Measurements from ENCODE around the gene CA10. TPM values are rescaled to one million over a fixed set of nuclear protein-coding genes. Genes with fewer than 3 reads are reported as not detected.

Gene CA10
- total RNA-seq, 1 donor from 2014 or later = 0.20 TPM

DNA sequence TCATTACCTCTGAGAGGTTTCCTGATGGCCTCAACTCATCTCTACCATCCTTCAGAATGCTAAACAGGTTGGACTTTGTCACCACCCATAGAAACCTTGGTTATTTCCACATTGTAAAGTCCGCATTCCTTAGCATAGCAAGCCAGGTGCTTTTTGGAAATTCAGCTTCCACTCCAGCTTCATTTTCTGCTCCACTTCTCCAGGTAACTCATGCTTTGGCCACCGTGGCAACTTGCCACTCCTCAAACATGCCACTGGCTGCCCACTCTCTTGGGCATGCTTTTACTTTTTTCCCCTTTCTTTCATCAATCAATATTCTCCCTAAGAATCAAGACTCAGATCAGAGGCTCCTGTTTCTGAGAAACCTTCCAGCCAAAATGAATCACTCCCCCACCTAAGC is 203.3 kb downstream of the CA10 start:
- no peak overlapping the region for H3K4me3 Mint-ChIP-seq
- no peaks in the 10 kb centered on the region for H3K9me3 Mint-ChIP-seq
- no peak for DNase-seq (ENCODE audit: low spot score in 2 of 2, unreplicated experiment in 2 of 2)
- H3K4me1 Mint-ChIP-seq = no peaks in the 10 kb centered on the region
- H3K36me3 Mint-ChIP-seq = no peaks in the 10 kb centered on the region
- H3K27me3 Mint-ChIP-seq (ENCODE audit: low read depth) = peaks cover 16% of the 10 kb centered on the region
- TF ChIP-seq, protein P1, sequence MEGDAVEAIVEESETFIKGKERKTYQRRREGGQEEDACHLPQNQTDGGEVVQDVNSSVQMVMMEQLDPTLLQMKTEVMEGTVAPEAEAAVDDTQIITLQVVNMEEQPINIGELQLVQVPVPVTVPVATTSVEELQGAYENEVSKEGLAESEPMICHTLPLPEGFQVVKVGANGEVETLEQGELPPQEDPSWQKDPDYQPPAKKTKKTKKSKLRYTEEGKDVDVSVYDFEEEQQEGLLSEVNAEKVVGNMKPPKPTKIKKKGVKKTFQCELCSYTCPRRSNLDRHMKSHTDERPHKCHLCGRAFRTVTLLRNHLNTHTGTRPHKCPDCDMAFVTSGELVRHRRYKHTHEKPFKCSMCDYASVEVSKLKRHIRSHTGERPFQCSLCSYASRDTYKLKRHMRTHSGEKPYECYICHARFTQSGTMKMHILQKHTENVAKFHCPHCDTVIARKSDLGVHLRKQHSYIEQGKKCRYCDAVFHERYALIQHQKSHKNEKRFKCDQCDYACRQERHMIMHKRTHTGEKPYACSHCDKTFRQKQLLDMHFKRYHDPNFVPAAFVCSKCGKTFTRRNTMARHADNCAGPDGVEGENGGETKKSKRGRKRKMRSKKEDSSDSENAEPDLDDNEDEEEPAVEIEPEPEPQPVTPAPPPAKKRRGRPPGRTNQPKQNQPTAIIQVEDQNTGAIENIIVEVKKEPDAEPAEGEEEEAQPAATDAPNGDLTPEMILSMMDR (IDR thresholded peaks at IDR 0.05; ENCODE audit: unreplicated experiment) = no peak
- no peak overlapping the region for H3K27ac Mint-ChIP-seq

DNA sequence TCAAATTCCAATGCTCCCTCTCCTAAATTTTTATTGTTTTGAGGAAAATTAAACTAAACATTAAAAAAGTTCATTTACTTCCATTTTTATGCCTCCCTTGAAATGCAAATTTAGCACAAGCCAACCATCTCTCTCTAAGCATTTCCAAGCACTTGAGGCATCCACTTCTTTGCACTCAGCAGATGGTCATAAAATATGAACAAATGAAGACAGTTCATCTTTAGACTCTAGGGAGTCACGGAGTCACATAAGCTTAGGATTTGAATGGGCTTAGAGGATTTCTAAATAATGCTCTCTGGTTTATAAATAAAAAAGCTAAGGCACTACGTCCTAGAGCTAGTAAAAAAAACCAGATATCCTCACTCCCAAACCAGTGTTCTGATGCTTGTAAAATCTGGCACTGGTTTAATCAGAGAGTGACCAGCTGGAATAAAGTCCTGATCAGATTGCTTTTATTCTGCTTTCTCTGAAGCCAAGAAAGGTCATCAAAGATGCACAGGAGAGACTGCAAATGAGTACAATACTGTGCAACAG is 204.2 kb downstream of the CA10 start:
- no peaks in the 10 kb centered on the region for H3K36me3 Mint-ChIP-seq
- TF ChIP-seq, protein P1 (IDR thresholded peaks at IDR 0.05; ENCODE audit: unreplicated experiment) = no peak
- H3K27me3 Mint-ChIP-seq (ENCODE audit: low read depth) = peaks cover 21% of the 10 kb centered on the region
- DNase-seq (ENCODE audit: low spot score in 2 of 2, unreplicated experiment in 2 of 2) = no peak
- H3K4me3 Mint-ChIP-seq = no peak overlapping the region
- H3K9me3 Mint-ChIP-seq = no peaks in the 10 kb centered on the region
- H3K27ac Mint-ChIP-seq = no peak overlapping the region
- H3K4me1 Mint-ChIP-seq = no peaks in the 10 kb centered on the region

DNA sequence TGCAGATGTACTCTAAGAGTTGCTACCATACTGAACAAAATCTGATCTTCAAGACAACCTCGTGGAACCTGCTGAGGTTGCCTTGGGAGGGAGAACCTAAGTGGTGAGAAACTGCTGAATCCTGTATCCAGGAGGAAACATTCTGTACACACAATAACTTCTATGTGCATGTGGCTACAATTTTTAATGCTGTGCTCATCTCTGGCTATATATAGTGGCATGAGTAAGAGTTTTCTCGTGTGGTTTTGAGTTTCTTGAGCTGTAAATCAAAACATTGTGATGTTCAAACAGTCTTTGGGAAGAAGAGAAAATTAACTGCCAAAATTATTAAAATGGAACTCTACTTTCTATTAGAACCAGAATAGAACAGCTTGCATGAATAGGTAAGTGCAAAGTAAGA is 206.8 kb downstream of the CA10 start:
- Mint-ChIP-seq H3K27me3 (ENCODE audit: low read depth) (peaks cover 23% of the 10 kb centered on the region), H3K9me3 (no peaks in the 10 kb centered on the region), H3K36me3 (no peaks in the 10 kb centered on the region), H3K27ac (no peak overlapping the region), H3K4me3 (no peak overlapping the region), H3K4me1 (no peaks in the 10 kb centered on the region)
- TF ChIP-seq, protein P1 (IDR thresholded peaks at IDR 0.05; ENCODE audit: unreplicated experiment) = no peak
- no peak for DNase-seq (ENCODE audit: low spot score in 2 of 2, unreplicated experiment in 2 of 2)

DNA sequence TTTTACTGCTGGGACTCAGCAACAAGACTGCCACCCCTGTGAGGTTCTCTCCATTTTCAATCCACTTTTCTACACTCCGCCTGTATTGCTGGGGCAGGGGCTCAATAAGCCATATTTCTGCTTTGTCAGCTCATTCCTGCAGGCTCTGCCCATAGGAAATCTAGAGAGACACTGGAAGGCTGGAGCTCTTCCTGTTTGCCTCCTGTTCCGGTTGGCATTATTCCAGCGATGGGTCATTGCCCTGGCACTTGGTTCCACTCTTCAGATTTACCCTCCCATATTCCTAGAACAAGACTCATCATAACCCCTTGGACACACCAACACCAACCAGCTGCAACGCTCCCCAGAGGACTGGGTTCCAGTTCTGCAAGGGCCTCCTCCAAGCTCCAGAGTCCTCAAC is 210.4 kb downstream of the CA10 start:
- Mint-ChIP-seq H3K4me3 (no peak overlapping the region), H3K9me3 (no peaks in the 10 kb centered on the region), H3K27ac (no peak overlapping the region), H3K36me3 (no peaks in the 10 kb centered on the region), H3K27me3 (ENCODE audit: low read depth) (peaks cover 17% of the 10 kb centered on the region), H3K4me1 (no peaks in the 10 kb centered on the region)
- TF ChIP-seq, protein P1 (IDR thresholded peaks at IDR 0.05; ENCODE audit: unreplicated experiment) = no peak
- DNase-seq (ENCODE audit: low spot score in 2 of 2, unreplicated experiment in 2 of 2) = no peak

DNA sequence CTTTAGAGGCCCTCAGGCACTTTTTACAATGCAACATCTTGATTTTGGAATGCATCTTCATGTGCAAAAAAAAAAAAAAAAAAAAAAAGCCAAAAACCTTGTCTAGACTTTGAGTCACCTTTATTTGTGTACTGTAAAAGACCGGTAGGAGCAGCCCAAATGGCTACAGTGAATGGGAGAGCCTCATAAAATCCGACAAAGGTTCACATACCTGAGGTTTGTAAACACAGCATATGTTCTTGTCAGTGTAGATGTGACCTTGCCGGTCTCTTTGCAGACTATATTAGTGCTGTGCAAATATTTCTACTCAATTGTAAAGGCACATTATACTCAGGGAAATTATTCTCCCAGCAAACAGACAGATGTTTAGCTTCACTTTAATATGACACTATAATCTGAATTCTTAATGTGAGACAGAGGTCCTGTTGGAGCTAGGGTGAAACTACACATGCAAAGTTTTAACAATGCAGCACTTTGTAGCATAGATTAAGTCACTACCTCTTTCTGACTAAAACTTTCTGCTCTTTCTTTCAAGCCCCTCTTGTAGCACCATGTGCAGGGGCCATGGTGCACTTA is 211.3 kb downstream of the CA10 start:
- Mint-ChIP-seq H3K36me3 (no peaks in the 10 kb centered on the region), H3K27ac (no peak overlapping the region), H3K4me1 (no peaks in the 10 kb centered on the region), H3K27me3 (ENCODE audit: low read depth) (peaks cover 16% of the 10 kb centered on the region), H3K4me3 (no peak overlapping the region), H3K9me3 (no peaks in the 10 kb centered on the region)
- TF ChIP-seq, protein P1 (IDR thresholded peaks at IDR 0.05; ENCODE audit: unreplicated experiment) = no peak
- no peak for DNase-seq (ENCODE audit: low spot score in 2 of 2, unreplicated experiment in 2 of 2)

Measured in mesothelial cell of epicardium (in vitro differentiated cells).